ENCODE data around the gene RPL19. TPM values are rescaled to one million over a fixed set of nuclear protein-coding genes. Genes with fewer than 3 reads are reported as not detected.

RPL19 gene
- total RNA-seq, 1 donor from 2014 or later = 1,451 TPM

DNA sequence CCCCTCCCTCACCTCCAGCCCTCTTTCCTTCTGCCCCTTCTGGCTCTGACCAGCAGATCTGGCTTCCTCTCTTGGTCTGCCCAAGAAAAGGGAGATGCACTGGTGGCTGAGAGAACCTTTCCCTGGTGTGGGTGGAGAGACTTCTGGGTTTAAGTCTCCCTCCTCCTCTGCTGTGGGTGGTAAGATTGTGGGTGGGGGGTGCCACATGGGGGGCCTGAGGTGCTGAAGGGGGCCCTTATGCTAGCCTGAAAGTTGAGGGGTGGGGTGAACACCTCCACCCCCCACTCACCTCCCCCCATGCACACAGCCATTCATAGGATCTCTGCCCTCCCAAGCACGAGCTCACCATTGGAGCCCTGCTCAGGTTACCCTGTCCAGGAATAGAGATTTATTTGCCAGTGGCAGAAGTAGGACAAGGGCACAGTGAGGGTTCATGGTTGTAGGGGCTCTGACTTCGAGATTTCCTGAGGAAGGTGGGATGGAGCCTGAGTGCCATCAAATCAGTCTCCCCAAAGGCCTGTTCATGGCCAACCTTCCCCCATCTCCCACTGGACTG is 27.4 kb downstream of the RPL19 start:
- no peak for DNase-seq (ENCODE audit: low read depth)
- H3K27me3 ChIP-seq (ENCODE audit: insufficient read depth, low read length) = peaks cover 24% of the 10 kb centered on the region
- peaks cover 18% of the 10 kb centered on the region for H3K4me1 ChIP-seq (ENCODE audit: insufficient read depth, low read length)
- TF ChIP-seq EZH2 (IDR thresholded peaks at IDR 0.05; ENCODE audit: insufficient read depth, low read length) = no peak
- no peak for TF ChIP-seq CTCF (IDR thresholded peaks at IDR 0.05; ENCODE audit: insufficient read depth, low read depth, low read length)
- no peak overlapping the region for H3K4me3 ChIP-seq (ENCODE audit: insufficient read depth, low read depth, low read length)
- H3K79me2 ChIP-seq (ENCODE audit: insufficient read depth, low read length) = no peaks in the 10 kb centered on the region
- H3K4me2 ChIP-seq (ENCODE audit: low read length) = no peak overlapping the region
- H3K9me3 Mint-ChIP-seq (ENCODE audit: unreplicated experiment) = no peaks in the 10 kb centered on the region
- H2AFZ ChIP-seq (ENCODE audit: low read depth, low read length) = no peak overlapping the region
- H3K4me3 Mint-ChIP-seq (ENCODE audit: unreplicated experiment) = no peak overlapping the region
- no peaks in the 10 kb centered on the region for H3K36me3 ChIP-seq (ENCODE audit: insufficient read depth, low read length)
- no peaks in the 10 kb centered on the region for H3K9me3 ChIP-seq (ENCODE audit: insufficient read depth, low read depth, low read length)
- no peak for FAIRE-seq
- no peaks in the 10 kb centered on the region for H3K36me3 Mint-ChIP-seq (ENCODE audit: low read depth, unreplicated experiment)
- no peak overlapping the region for H3K27ac ChIP-seq (ENCODE audit: low read depth, low read length)
- peaks cover 14% of the 10 kb centered on the region for H3K4me1 Mint-ChIP-seq (ENCODE audit: low read depth, unreplicated experiment)
- H3K9ac ChIP-seq (ENCODE audit: low read length) = no peak overlapping the region
- H3K27ac Mint-ChIP-seq (ENCODE audit: unreplicated experiment) = no peak overlapping the region
- no peaks in the 10 kb centered on the region for H4K20me1 ChIP-seq (ENCODE audit: insufficient read depth, low read length)
- H3K27me3 Mint-ChIP-seq (ENCODE audit: low read depth, unreplicated experiment) = peaks cover 32% of the 10 kb centered on the region

DNA sequence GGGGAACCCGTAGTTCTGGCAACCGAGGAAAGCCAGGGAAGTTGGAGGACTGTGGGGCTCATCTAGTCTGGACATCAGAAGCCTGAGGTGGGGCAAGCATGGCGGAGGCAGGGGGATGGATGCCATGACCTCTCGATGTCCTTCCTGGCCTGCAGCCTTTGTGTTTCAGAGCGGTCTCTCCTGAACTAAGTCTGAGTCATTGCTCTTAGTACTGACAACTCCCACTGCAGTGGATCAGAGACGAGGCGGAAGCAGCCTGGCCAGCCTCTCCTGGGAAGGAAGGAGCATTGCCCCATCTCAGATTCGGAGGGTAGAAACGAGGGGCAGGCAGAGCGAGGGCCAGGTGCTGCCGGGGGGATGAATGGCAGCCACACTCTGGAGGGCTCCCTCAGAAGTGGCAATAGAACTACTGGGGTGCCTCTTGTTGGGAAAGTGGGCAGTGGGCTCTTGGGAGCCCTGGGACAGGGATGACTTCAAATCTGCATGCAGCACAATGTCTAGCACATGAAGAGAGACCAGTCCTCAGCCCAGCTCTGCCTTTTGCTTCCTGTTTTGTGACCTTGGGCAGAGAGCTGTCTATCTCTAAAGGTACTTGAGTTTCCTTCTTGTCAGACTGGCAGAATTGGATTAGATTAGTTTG is 29.3 kb downstream of the RPL19 start:
- Histone ChIP-seq H3K4me3 (ENCODE audit: insufficient read depth, low read depth, low read length) (no peak overlapping the region), H2AFZ (ENCODE audit: low read depth, low read length) (peak overlapping the region; percentile 71), H3K4me1 (ENCODE audit: insufficient read depth, low read length) (peaks cover 18% of the 10 kb centered on the region), H4K20me1 (ENCODE audit: insufficient read depth, low read length) (no peaks in the 10 kb centered on the region), H3K27me3 (ENCODE audit: insufficient read depth, low read length) (peaks cover 14% of the 10 kb centered on the region), H3K79me2 (ENCODE audit: insufficient read depth, low read length) (no peaks in the 10 kb centered on the region), H3K9ac (ENCODE audit: low read length) (no peak overlapping the region), H3K4me2 (ENCODE audit: low read length) (peak overlapping the region; percentile 34), H3K36me3 (ENCODE audit: insufficient read depth, low read length) (no peaks in the 10 kb centered on the region), H3K9me3 (ENCODE audit: insufficient read depth, low read depth, low read length) (no peaks in the 10 kb centered on the region), H3K27ac (ENCODE audit: low read depth, low read length) (no peak overlapping the region)
- H3K4me1 Mint-ChIP-seq (ENCODE audit: low read depth, unreplicated experiment) = peaks cover 14% of the 10 kb centered on the region
- FAIRE-seq (no peak), DNase-seq (ENCODE audit: low read depth) (peak; percentile 49)
- H3K27ac Mint-ChIP-seq (ENCODE audit: unreplicated experiment) = peak overlapping the region; percentile 70
- peak overlapping the region; percentile 40 for H3K4me3 Mint-ChIP-seq (ENCODE audit: unreplicated experiment)
- no peaks in the 10 kb centered on the region for H3K9me3 Mint-ChIP-seq (ENCODE audit: unreplicated experiment)
- peaks cover 16% of the 10 kb centered on the region for H3K27me3 Mint-ChIP-seq (ENCODE audit: low read depth, unreplicated experiment)
- H3K36me3 Mint-ChIP-seq (ENCODE audit: low read depth, unreplicated experiment) = no peaks in the 10 kb centered on the region
- TF ChIP-seq EZH2 (IDR thresholded peaks at IDR 0.05; ENCODE audit: insufficient read depth, low read length) = no peak
- TF ChIP-seq CTCF (IDR thresholded peaks at IDR 0.05; ENCODE audit: insufficient read depth, low read depth, low read length) = no peak

DNA sequence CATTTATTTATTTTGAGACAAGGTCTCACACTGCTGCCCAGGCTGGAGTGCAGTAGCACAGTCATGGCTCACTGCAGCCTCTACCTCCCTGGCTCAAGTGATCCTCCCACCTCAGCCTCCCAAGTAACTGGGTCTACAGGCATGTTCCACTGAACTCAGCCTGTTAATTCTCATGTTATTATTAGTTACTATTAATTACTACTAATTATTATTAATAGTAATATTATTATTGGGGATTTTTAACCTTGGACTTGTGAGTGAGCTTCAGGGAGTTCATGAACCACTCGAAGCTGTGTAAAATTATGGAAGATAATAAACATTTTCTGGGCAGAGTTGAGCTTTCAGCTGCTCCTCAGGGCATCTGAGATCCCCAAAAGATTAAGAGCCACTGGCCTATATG is 30.3 kb downstream of the RPL19 start:
- DNase-seq (ENCODE audit: low read depth) (no peak), FAIRE-seq (no peak)
- Mint-ChIP-seq H3K27me3 (ENCODE audit: low read depth, unreplicated experiment) (peaks cover 17% of the 10 kb centered on the region), H3K36me3 (ENCODE audit: low read depth, unreplicated experiment) (no peaks in the 10 kb centered on the region), H3K27ac (ENCODE audit: unreplicated experiment) (no peak overlapping the region), H3K9me3 (ENCODE audit: unreplicated experiment) (no peaks in the 10 kb centered on the region), H3K4me3 (ENCODE audit: unreplicated experiment) (no peak overlapping the region), H3K4me1 (ENCODE audit: low read depth, unreplicated experiment) (peaks cover 14% of the 10 kb centered on the region)
- Histone ChIP-seq H3K4me1 (ENCODE audit: insufficient read depth, low read length) (peaks cover 16% of the 10 kb centered on the region), H3K9ac (ENCODE audit: low read length) (no peak overlapping the region), H2AFZ (ENCODE audit: low read depth, low read length) (no peak overlapping the region), H3K4me3 (ENCODE audit: insufficient read depth, low read depth, low read length) (no peak overlapping the region), H3K79me2 (ENCODE audit: insufficient read depth, low read length) (no peaks in the 10 kb centered on the region), H3K27ac (ENCODE audit: low read depth, low read length) (no peak overlapping the region), H4K20me1 (ENCODE audit: insufficient read depth, low read length) (no peaks in the 10 kb centered on the region), H3K4me2 (ENCODE audit: low read length) (no peak overlapping the region), H3K9me3 (ENCODE audit: insufficient read depth, low read depth, low read length) (no peaks in the 10 kb centered on the region), H3K36me3 (ENCODE audit: insufficient read depth, low read length) (no peaks in the 10 kb centered on the region), H3K27me3 (ENCODE audit: insufficient read depth, low read length) (peaks cover 8% of the 10 kb centered on the region)
- no peak for TF ChIP-seq CTCF (IDR thresholded peaks at IDR 0.05; ENCODE audit: insufficient read depth, low read depth, low read length)
- no peak for TF ChIP-seq EZH2 (IDR thresholded peaks at IDR 0.05; ENCODE audit: insufficient read depth, low read length)
